COLO668 (cell line): ENCODE results near the gene TTC38.

Experiments used
- DNase-seq: peaks from one replicate; lab custom pipeline; 2025; ENCODE audit not compliant: unreplicated experiment; lab: John Stamatoyannopoulos, UW

The TTC38 gene

DNA sequence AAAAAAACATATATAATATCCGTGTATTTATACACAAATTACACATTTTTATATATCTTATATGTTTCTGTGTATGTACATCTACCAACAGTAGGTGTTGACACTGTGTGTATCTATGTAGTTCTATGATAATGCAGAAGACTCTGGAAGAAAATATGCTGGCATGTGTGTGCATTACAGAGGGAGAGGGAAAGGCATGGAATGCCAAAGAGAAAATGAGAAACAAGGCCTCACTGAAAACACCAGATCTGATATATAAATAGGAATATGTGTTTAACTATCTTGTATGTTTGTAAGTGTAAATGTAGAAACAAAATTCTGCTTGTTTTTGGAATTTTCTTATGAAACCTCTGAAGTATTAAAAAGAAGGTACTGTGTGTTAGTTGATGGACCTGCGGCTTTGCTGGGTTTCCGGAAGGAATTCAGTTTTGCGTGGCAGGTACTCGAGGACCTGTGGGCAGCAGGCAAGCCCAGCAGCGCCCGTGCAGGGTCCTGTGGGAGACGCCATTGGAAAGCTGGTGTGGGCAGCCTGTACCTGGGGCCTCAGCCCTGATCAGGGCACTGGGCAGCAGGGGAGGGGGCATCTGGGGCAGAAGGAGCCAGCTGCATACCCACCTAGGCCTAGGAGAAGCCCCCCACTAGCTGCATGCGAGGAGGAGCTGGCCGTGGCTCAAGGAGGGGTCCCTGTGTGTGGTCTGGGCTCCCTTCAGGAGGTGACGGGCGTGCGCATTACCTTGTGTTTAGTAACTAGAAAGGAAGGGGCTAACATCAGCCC, 60.1 kb downstream of the TTC38 start:
- DNase-seq, result no peak

DNA sequence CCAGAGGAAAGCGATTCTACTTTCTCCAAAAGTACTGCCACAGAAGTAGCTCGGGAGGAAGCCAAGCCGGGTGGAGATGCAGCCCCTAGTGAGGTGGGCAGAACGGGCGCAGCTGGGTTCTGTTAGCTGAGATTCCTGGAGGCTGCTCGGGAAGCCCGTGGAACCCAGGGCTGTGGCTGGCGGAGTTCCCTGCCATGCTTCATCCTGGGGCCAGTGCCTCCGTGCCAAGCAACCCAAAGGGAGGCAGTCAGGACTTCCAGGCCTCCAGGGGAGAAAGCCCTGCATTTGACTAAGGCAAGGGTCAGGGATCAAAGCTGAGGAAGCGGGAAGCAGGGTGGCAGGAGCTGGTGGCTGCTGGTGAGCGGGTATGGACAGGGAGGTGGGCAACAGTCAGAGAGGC, 61.0 kb downstream of the TTC38 start:
- no peak for DNase-seq

DNA sequence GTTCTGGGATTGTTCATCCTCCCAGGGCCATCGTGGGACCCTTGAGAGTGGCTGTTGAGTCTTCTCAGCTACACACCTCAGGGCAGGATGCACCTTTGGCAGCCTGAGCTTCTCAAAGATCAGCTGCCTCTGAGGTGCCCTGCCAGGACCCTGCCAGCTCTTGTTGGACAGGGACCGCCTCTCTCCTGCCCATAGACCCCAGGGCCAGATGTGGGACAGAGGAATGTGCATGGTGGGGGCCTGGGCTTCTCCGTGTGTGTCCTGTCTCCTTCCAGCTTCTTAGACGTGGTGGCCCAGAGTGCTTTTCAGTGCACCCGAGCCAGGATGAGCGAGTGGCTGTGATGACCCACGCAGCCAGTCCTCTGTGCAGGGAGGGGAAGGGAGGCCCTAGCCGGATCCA, 61.8 kb downstream of the TTC38 start:
- no peak for DNase-seq

DNA sequence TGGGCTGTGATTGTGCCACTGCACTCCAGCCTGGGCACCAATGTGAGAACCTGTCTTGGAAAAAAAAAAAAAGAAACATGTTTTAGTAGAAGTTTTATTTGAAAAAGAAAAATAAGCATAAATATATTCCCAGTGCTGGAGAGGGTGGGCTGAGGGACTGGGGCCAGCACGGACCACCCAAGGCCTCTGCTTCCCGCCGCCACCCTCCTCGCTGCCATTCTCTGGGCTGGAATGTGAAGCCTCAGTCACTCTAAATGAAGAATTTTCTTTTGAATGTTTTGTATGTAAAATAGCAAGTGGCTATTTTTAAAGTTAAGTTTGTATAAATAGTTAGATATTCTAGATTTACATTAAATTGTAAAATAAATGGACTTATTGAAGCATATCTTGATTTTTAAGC, 62.6 kb downstream of the TTC38 start:
- no peak for DNase-seq

DNA sequence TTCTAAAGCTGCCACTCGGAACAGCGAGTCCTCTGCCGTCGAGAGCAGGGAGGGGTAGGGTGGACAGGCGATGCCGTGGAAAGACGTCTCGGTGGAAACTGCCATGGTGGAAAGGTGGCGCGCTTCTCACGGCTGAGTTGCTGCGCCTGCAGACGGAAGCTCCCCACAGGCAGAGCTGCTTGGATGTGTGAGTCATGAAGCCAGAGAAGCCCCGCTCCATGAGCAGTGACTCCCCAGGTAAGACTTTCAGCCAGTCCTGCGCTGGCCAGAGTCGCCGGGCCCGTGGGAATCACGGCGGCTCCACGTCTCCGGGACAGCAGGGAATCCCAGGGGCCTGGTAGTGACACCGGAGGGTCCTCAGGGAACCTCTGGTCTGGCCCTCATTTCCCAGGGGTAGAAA, 63.7 kb downstream of the TTC38 start:
- no peak for DNase-seq

DNA sequence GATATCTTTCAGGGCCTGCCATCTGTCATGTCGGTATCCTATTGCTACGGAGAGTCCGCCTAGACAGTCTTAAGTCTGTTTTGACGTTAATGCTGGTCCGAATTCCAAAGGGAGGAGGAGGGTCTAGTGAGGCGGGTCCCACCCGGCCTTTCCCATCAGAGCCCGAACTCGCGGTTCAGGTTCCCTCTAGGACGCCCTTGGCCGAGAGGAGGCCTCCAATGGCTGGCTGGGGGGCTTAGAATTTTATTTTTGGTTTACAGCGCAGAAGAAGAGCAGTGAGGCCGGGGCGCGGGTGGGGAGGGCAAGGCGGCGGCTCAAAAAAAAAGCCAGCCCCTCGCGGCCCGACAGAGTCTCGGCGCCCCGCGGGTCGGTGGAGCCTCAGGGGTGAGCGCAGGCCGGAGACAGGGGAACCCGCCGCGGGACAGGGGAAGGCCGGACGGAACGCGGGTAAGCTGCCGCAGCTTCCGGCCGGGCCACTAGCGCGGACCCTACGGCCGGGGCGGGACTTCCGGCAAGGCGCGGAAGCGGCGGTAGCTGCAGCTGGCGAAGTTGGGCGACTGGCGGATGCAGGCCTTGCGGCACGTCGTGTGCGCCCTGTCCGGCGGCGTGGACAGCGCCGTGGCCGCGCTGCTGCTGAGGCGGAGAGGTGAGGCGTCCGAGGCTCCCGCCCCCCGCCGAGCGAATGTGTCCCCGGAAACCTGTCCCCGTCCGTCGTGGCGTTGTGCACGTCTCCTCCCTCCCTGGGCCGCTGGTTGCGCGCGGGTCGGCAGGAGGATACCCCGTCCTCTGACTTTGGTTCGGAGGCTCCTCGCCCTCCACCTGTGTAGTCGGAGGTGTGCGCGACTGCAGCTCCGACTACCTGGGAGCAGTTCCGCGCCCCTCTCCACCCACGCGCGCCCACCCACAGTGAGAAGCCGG, 67.7 kb downstream of the TTC38 start, which contains the start of gene TRMU:
Gene TRMU (plus strand): TSS at position 514 of the 918 bp plus-strand sequence. CDS start 51 bp downstream, at position 565.
- peak; percentile 92 for DNase-seq

DNA sequence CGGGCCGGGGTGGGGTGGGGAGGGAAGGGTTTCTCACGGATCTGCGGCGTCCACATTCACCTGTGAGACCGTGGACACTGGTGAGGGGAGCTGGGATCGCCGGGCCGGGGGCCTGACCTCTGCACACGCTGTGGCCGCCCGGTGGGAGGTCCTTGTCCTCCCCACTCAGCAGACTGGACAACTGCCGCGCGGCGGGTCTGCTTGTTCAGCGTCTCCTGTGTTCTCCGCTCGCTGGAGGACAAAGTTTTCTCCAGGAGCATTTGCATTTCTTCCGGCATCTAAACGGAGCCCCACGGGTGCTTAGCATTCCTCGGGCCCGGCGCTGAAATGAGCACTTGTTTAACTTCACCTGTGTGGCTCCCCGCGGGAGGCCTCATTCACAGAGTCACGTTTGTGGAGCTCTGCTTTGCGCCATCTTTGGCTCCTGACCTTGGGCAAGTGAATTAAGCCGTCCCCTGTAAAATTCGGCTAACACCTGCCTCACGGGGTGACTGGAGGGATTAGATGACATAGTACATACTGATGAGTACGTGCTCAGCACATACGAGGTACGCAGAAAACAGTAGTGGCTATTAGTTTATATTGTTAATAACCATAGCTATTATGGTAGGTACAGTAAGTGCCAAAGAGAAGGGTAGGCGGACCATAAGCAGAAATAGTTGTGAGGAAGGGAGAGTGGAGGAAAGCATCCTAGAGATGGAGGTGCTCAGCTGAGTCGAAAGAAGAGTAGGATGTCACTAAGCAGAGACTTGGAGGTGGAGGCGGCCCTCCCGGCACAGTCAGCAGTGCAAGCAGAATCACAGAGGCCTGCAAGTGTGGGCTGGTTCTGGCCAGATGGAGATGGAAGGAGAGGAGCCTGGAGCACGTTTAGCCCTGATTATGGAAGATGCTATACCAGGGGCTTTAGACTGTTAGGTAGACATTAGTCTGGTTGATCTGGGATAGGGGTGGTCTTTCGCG, 68.6 kb downstream of the TTC38 start:
- peak; percentile 60 for DNase-seq

DNA sequence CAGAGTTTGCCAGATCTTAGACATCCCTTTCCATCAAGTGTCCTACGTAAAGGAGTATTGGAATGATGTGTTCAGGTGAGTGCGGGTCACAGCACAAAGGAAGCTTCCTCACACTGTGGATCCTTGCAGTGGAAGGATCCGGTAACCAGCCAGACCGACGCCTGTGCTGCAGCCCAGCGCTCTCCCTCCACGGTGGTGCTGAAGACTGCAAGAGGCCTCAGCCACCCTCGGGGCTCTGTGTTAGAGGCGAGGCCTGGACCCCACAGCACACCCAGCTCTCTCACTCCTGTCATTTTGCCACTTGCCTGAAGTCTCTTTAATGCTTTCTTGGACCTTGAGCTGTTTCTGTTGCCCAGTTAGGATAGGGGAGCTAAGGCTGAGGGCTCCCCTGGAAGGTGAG, 70.1 kb downstream of the TTC38 start:
- no peak for DNase-seq

DNA sequence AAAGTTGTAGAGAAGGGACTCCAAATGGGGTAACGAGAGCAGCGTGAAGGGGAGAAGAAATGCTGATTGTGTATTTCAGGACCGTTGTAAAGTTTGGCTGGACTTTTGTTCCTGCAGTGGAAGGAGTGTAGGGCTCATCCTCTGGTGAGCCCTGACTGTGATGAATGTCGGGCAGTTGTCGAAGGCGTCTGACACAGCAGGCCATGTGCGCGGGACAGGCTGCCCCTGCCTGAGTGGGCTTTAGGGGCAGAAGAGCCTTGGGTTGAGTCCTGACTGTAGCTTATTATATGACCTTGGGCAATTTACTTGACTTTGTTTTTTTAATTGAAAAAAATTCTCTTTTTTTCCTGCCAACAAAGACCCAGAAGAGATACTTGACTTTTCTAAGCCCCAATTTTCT, 70.8 kb downstream of the TTC38 start:
- no peak for DNase-seq

DNA sequence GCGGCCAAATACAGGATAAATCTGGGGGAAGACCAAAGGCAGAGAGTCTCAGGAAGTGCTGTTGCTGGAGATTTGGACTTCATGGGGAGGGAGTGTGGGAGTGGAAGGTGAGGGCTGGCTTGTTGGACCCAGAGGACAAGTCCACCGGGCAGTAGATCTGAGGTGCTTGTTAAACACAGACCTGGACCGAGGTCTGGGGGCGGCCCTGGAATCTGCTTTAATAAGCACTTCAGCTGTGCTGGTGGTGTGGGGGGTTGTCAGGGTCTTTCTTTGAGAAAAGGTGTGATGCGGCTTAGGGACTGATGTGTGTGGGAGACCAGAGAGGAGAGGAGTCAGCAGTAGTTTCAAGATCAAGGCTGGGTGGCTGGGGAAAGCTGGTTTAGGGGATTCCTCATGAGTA, 72.1 kb downstream of the TTC38 start:
- DNase-seq, result no peak

DNA sequence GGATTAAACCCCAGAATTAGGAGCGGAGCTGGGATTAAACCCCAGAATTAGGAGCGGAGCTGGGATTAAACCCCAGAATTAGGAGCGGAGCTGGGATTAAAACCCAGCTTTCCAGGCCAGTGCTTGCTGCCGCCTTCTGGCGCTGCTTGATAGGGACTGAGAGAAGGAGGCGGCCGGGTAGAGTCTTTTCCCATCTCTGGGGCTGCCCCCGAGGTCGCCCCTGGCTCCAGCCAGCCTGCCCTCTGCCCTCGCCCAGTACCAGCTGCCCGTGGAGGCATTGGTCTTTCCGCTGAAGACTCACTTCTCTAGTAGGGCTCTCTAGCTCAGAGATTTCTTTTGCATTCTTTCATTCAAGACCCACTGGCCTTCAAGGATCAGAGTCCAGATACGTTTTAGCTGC, 72.9 kb downstream of the TTC38 start:
- no peak for DNase-seq
